H1 (cell line): ENCODE data around the gene MYO18A. TPM values are rescaled to one million over a fixed set of nuclear protein-coding genes. Genes with fewer than 3 reads are reported as not detected.
A peak's percentile ranks its signal among the peaks of the same experiment; 100 is the strongest.

Source experiments
- CTCF ChIA-PET: fragments of 300-600 bp; sonication (Branson Sonifier 250); formaldehyde crosslinking; loops from one replicate; lab custom pipeline; 2021; ENCODE audit not compliant: partially characterized antibody; lab: Charles Lee
- POLR2A ChIA-PET: fragments of 300-600 bp; sonication (Branson Sonifier 250); formaldehyde crosslinking; loops from one replicate; lab custom pipeline; 2021; ENCODE audit warnings: inconsistent platforms; ENCODE audit not compliant: partially characterized antibody; lab: Charles Lee
- DNase-seq, 2 experiments: peaks; one replicate each; pipeline versions ENCODE4 v3.0.0 to v3.0.0-alpha.2; 2010 to 2022; ENCODE audit warnings: low spot score in 2 of 2, low read depth in 1 of 2, mixed read lengths in 1 of 2
- FAIRE-seq: peaks from 2 replicates; lab custom pipeline; 2011; peaks lifted over from hg19 to GRCh38; lab: Jason Lieb, UNC
- H2AFZ ChIP-seq: 2 replicates; pipeline ENCODE4 v1.8.1; 2012; ENCODE audit warnings: low read length, inconsistent platforms
- H2AK5ac ChIP-seq: 2 replicates; pipeline ENCODE4 v1.6.1; 2013; ENCODE audit warnings: low read depth, low read length
- H2BK120ac ChIP-seq: replicated peaks from 2 replicates; pipeline ENCODE3; 2013; ENCODE audit warnings: low read depth, low read length, inconsistent platforms
- H2BK12ac ChIP-seq: 2 replicates; pipeline ENCODE4 v1.6.1; 2013; ENCODE audit warnings: low read depth, low read length
- H2BK15ac ChIP-seq: 2 replicates; pipeline ENCODE4 v1.6.1; 2013; ENCODE audit warnings: low read length
- H2BK20ac ChIP-seq: 2 replicates; pipeline ENCODE4 v1.6.1; 2013; ENCODE audit warnings: low read length
- H2BK5ac ChIP-seq: 2 replicates; pipeline ENCODE4 v1.6.1; 2013; ENCODE audit warnings: low read depth, low read length
- H3K14ac ChIP-seq: 2 replicates; pipeline ENCODE4 v1.6.1; 2013; ENCODE audit warnings: inconsistent platforms; ENCODE audit not compliant: insufficient read length
- H3K18ac ChIP-seq: 2 replicates; pipeline ENCODE4 v1.6.1; 2013; ENCODE audit warnings: low read length; ENCODE audit errors: extremely low read depth
- H3K23ac ChIP-seq: 2 replicates; pipeline ENCODE4 v1.6.1; 2013; ENCODE audit warnings: inconsistent platforms; ENCODE audit not compliant: insufficient read length
- H3K23me2 ChIP-seq: 2 replicates; pipeline ENCODE4 v1.6.1; 2013; ENCODE audit warnings: low read depth, low read length
- H3K27ac ChIP-seq: 2 replicates; pipeline ENCODE4 v1.6.1; 2011; ENCODE audit warnings: low read depth, low read length, inconsistent platforms
- H3K27me3 ChIP-seq, 4 experiments: replicated peaks in 1 of 4; 1 replicate in 1 of 4; 2 replicates in 3 of 4; pipeline versions ENCODE4 v1.6.1 to v1.8.1; 2011 to 2013; ENCODE audit warnings: low read length in 3 of 4, mild to moderate bottlenecking in 3 of 4, inconsistent platforms in 2 of 4, mixed read lengths in 2 of 4, moderate library complexity in 1 of 4; ENCODE audit not compliant: control insufficient read depth in 3 of 4, insufficient read depth in 3 of 4; ENCODE audit errors: extremely low read depth in 1 of 4
- H3K36me3 ChIP-seq, 4 experiments: 2 replicates each; pipeline versions ENCODE4 v1.6.1 to v1.8.1; 2011 to 2013; ENCODE audit warnings: mild to moderate bottlenecking in 4 of 4, low read length in 3 of 4, moderate library complexity in 2 of 4, control low read depth in 1 of 4, inconsistent platforms in 1 of 4; ENCODE audit not compliant: insufficient read depth in 4 of 4, control insufficient read depth in 2 of 4
- H3K4ac ChIP-seq: replicated peaks from 2 replicates; pipeline ENCODE3; 2013; ENCODE audit warnings: low read length, low read depth, mixed read lengths, inconsistent platforms; ENCODE audit not compliant: insufficient read length
- H3K4me1 ChIP-seq, 4 experiments: replicated peaks in 1 of 4; 1 replicate in 1 of 4; 2 replicates in 3 of 4; pipeline versions ENCODE4 v1.6.1 to v1.8.1; 2011 to 2013; ENCODE audit warnings: low read length in 3 of 4, inconsistent platforms in 2 of 4, mixed read lengths in 1 of 4; ENCODE audit not compliant: insufficient read depth in 4 of 4, control insufficient read depth in 3 of 4
- H3K4me2 ChIP-seq, 2 experiments: 2 replicates each; pipeline versions ENCODE4 v1.6.1 to v1.8.1; 2011 to 2013; ENCODE audit warnings: low read depth in 2 of 2, low read length in 2 of 2, control low read depth in 1 of 2, inconsistent platforms in 1 of 2, mild to moderate bottlenecking in 1 of 2; ENCODE audit not compliant: insufficient read depth in 1 of 2
- H3K4me3 ChIP-seq, 4 experiments: fragments of 200-600, 300-600 bp in 1 of 4; sonication (generic), shearing (Covaris generic), sonication (Bioruptor Twin) in 1 of 4; 2 replicates each; pipeline versions ENCODE4 v1.5.1 to v1.8.1; 2011 to 2016; ENCODE audit warnings: low read length in 4 of 4, low read depth in 3 of 4, control low read depth in 2 of 4, inconsistent platforms in 2 of 4, mild to moderate bottlenecking in 2 of 4, mixed read lengths in 1 of 4, moderate library complexity in 1 of 4; ENCODE audit not compliant: insufficient read depth in 2 of 4; ENCODE audit errors: extremely low read depth in 1 of 4
- H3K56ac ChIP-seq: replicated peaks from 2 replicates; pipeline ENCODE3; 2013; ENCODE audit warnings: low read depth, mild to moderate bottlenecking, mixed read lengths, low read length, inconsistent platforms; ENCODE audit not compliant: insufficient read length
- H3K79me1 ChIP-seq: 2 replicates; pipeline ENCODE4 v1.6.1; 2013; ENCODE audit warnings: low read depth, low read length, control low read depth
- H3K79me2 ChIP-seq, 2 experiments: 2 replicates each; pipeline versions ENCODE4 v1.6.1 to v1.8.1; 2012 to 2013; ENCODE audit warnings: low read length in 2 of 2, mild to moderate bottlenecking in 2 of 2, inconsistent platforms in 1 of 2; ENCODE audit not compliant: insufficient read depth in 2 of 2, control insufficient read depth in 1 of 2
- H3K9ac ChIP-seq, 4 experiments: replicated peaks in 1 of 4; 1 replicate in 1 of 4; 2 replicates in 3 of 4; pipeline versions ENCODE4 v1.6.1 to v1.8.1; 2011 to 2013; ENCODE audit warnings: low read depth in 3 of 4, low read length in 3 of 4, control low read depth in 2 of 4, mild to moderate bottlenecking in 2 of 4, moderate library complexity in 2 of 4, inconsistent platforms in 1 of 4; ENCODE audit errors: extremely low read depth in 1 of 4
- H3K9me3 ChIP-seq, 2 experiments: 2 replicates each; pipeline versions ENCODE4 v1.6.1 to v1.8.1; 2012 to 2013; ENCODE audit warnings: mild to moderate bottlenecking in 2 of 2, moderate library complexity in 2 of 2, control low read depth in 1 of 2, inconsistent platforms in 1 of 2, low read depth in 1 of 2, low read length in 1 of 2, mixed read lengths in 1 of 2; ENCODE audit not compliant: insufficient read depth in 2 of 2
- H4K20me1 ChIP-seq, 2 experiments: replicated peaks in 1 of 2; 2 replicates each; pipeline versions ENCODE3 to v1.8.1; 2011 to 2013; ENCODE audit warnings: inconsistent platforms in 2 of 2, low read length in 2 of 2, mild to moderate bottlenecking in 1 of 2; ENCODE audit not compliant: insufficient read depth in 2 of 2, control insufficient read depth in 1 of 2
- H4K5ac ChIP-seq: 2 replicates; pipeline ENCODE4 v1.6.1; 2013; ENCODE audit warnings: low read length, low read depth, mixed read lengths, inconsistent platforms; ENCODE audit not compliant: insufficient read length
- H4K8ac ChIP-seq: 2 replicates; pipeline ENCODE4 v1.8.0; 2013; ENCODE audit warnings: mild to moderate bottlenecking, moderate library complexity, low read length, inconsistent platforms; ENCODE audit not compliant: insufficient read depth; ENCODE audit errors: extremely low read depth
- H4K91ac ChIP-seq: replicated peaks from 2 replicates; pipeline ENCODE3; 2013; ENCODE audit warnings: low read length, mixed read lengths, inconsistent platforms; ENCODE audit not compliant: insufficient read length
- EGR1 ChIP-seq: IDR thresholded peaks from 2 replicates; pipeline ENCODE4 v1.6.1; 2011; ENCODE audit warnings: low read depth, low read length, borderline replicate concordance
- EZH2 ChIP-seq: fragments of 200-600 bp; sonication (generic); IDR thresholded peaks from 2 replicates; pipeline ENCODE4 v1.7.1; 2012; ENCODE audit warnings: low read depth, mild to moderate bottlenecking, moderate library complexity, low read length, inconsistent platforms; ENCODE audit not compliant: severe bottlenecking
- GABPA ChIP-seq: IDR thresholded peaks from 2 replicates; pipeline ENCODE4 v1.6.1; 2011; ENCODE audit warnings: mild to moderate bottlenecking, low read length, moderate library complexity, borderline replicate concordance; ENCODE audit not compliant: insufficient read depth
- HDAC6 ChIP-seq: IDR thresholded peaks from one replicate; pipeline ENCODE4 v1.7.1; 2012; ENCODE audit warnings: low read depth, mild to moderate bottlenecking, inconsistent platforms, low read length, moderate library complexity
- JUN ChIP-seq: IDR thresholded peaks from 2 replicates; pipeline ENCODE4 v1.6.1; 2011; ENCODE audit warnings: low read depth, mild to moderate bottlenecking, improper control_type of control experiment, low read length
- RBBP5 ChIP-seq: IDR thresholded peaks from 2 replicates; pipeline ENCODE4 v1.7.1; 2012; ENCODE audit warnings: low read depth, mild to moderate bottlenecking, inconsistent platforms, low read length, moderate library complexity, borderline replicate concordance
- SIRT6 ChIP-seq: IDR thresholded peaks from one replicate; pipeline ENCODE4 v1.7.1; 2012; ENCODE audit warnings: low read length, inconsistent platforms
- YY1 ChIP-seq: IDR thresholded peaks from 2 replicates; pipeline ENCODE4 v1.6.1; 2011; ENCODE audit warnings: low read depth, mild to moderate bottlenecking, low read length
- ZNF274 ChIP-seq: IDR thresholded peaks from 2 replicates; pipeline ENCODE4 v1.7.0; 2012; ENCODE audit warnings: low read length, borderline replicate concordance; ENCODE audit errors: extremely low read depth
- WGBS, 2 experiments: shearing (Covaris generic) in 1 of 2; methylation state at CpG; one replicate each; pipeline versions ENCODE4 v1.1.6 to v1.1.7; 2013 to 2015; ENCODE audit warnings: low lambda C conversion rate in 2 of 2, mixed read lengths in 2 of 2, inconsistent platforms in 1 of 2, low coverage in 1 of 2, missing lambda C conversion rate in 1 of 2; ENCODE audit not compliant: insufficient replicate concordance in 2 of 2, insufficient coverage in 1 of 2, insufficient read length in 1 of 2; ENCODE audit errors: extremely low coverage in 1 of 2, missing lambda C conversion rate in 1 of 2; 5-methylcytosine and 5-hydroxymethylcytosine counted together
- polyA plus RNA-seq, 7 experiments: library from polyadenylated mRNA; depleted of rRNA in 3 of 7; stranded (reverse) in 5 of 7; unstranded in 2 of 7; fragments of >200 nt in 5 of 7; fragments of 200-250 nt in 2 of 7; gene quantifications; 1 replicate in 5 of 7; 2 replicates in 1 of 7; 4 replicates in 1 of 7; pipeline versions ENCODE4 v1.2.1 to v1.2.3, GENCODE V29; 2011 to 2013; ENCODE audit warnings: missing spikeins in 2 of 7, mixed read lengths in 2 of 7
- total RNA-seq: library from RNA; stranded (reverse); fragmentation: NEBNext Ultra II Directional; extraction: Animal tissue kit (Norgen Biotek cat#: 25700); gene quantifications from 2 replicates; pipeline ENCODE4 v1.2.1, GENCODE V29; 2021

The MYO18A gene
- total and polyA plus RNA-seq, 2 of the 8 experiments (the other 6 are each of a cell fraction or from before 2014, with no cell fraction given): 7.6 to 43.8 TPM

- H3K79me1 ChIP-seq: no peaks in the 10 kb centered on the region
- peak overlapping the region; percentile 55; the same call in 1 of the 2 replicates for H2BK15ac ChIP-seq
- H3K79me2 ChIP-seq: no peaks in the 10 kb centered on the region
- no peak overlapping the region for H3K4me3 ChIP-seq
- no peak overlapping the region for H3K23ac ChIP-seq
- H3K27ac ChIP-seq: peak overlapping the region; percentile 41; the same call in 1 of the 2 replicates
- no peaks in the 10 kb centered on the region for H4K20me1 ChIP-seq
- peaks cover 0 to 4% (median 0%) of the 10 kb centered on the region in 4 experiments; a peak in 1 of 8 replicates for H3K36me3 ChIP-seq
- H2BK120ac ChIP-seq: peak overlapping the region; percentile 70
- peak overlapping the region; percentile 99 for H2BK20ac ChIP-seq
- H3K56ac ChIP-seq: no peak overlapping the region
- peak overlapping the region; percentile 42 for H2AK5ac ChIP-seq
- H3K23me2 ChIP-seq: 0 out of 2 replicates have a peak, but pooled peaks cover 2% of the 10 kb centered on the region
- no peak overlapping the region; a peak in 1 of 7 replicates for H3K9ac ChIP-seq
- H4K8ac ChIP-seq: no peak overlapping the region
- no peaks in the 10 kb centered on the region for H3K27me3 ChIP-seq
- peak overlapping the region; percentile 12 to 16 for H3K4me2 ChIP-seq
- H3K4ac ChIP-seq: peak overlapping the region; percentile 16
- H3K18ac ChIP-seq: peak overlapping the region; percentile 88
- ChIA-PET CTCF (interaction anchor here (0.6 to 3.5 kb wide), 17 partner anchors 10 to 554 kb away, joined by 3 to 17 read pairs (median 4); no protein-coding TSS in a partner anchor), POLR2A (interaction anchor here (0.7 to 2.4 kb wide), 12 partner anchors 8 to 88 kb away, joined by 3 to 9 read pairs (median 4); partner anchors contain the start of gene PHF12)
- WGBS, 2 experiments: 46% methylated on average over 15 of the region's 15 CpGs; no CpG with 5 or more reads in 1 of the 2 experiments
- FAIRE-seq (peak; percentile 69), DNase-seq (no peak)
- H2BK12ac ChIP-seq: peak overlapping the region; percentile 93
- peak overlapping the region; percentile 97 for H2BK5ac ChIP-seq
- H3K14ac ChIP-seq: no peak overlapping the region
- H4K5ac ChIP-seq: no peak overlapping the region
- peak overlapping the region; percentile 96 for H4K91ac ChIP-seq
- H2AFZ ChIP-seq: no peak overlapping the region
- peaks cover 5 to 6% of the 10 kb centered on the region in 2 experiments; a peak in 3 of 4 replicates for H3K9me3 ChIP-seq
- H3K4me1 ChIP-seq: peaks cover 20 to 38% (median 26%) of the 10 kb centered on the region in 4 experiments
- TF ChIP-seq SIRT6 (no peak), GABPA (no peak), EZH2 (no peak), ZNF274 (no peak), YY1 (no peak), EGR1 (no peak), RBBP5 (no peak), JUN (no peak), HDAC6 (no peak)
Measured at GRCh38 chr17:29038085-29038795, 142.0 kb downstream of the MYO18A start.
